Large intestine (tissue), 3 donors: Measurements from ENCODE around the gene TNFAIP8. TPM values are rescaled to one million over a fixed set of nuclear protein-coding genes. Genes with fewer than 3 reads are reported as not detected.

Experiments used
- DNase-seq, 2 donors: peaks; one replicate each; pipeline versions ENCODE4 v3.0.0 to v3.0.0-alpha.2; 2013
- H3K27ac ChIP-seq: one replicate; pipeline ENCODE4 v1.5.1; 2013; ENCODE audit warnings: low read length
- H3K27me3 ChIP-seq: 2 replicates; pipeline ENCODE4 v1.6.1; 2013; ENCODE audit warnings: low read length; ENCODE audit not compliant: control insufficient read depth, insufficient read depth
- H3K36me3 ChIP-seq: 2 replicates; pipeline ENCODE4 v1.6.1; 2013; ENCODE audit warnings: low read length; ENCODE audit not compliant: control insufficient read depth, insufficient read depth
- H3K4me1 ChIP-seq: one replicate; pipeline ENCODE4 v1.6.1; 2013; ENCODE audit warnings: low read length; ENCODE audit not compliant: control insufficient read depth, insufficient read depth
- H3K4me3 ChIP-seq: one replicate; pipeline ENCODE4 v1.5.1; 2013; ENCODE audit warnings: low read length
- H3K9me3 ChIP-seq: one replicate; pipeline ENCODE4 v1.6.1; 2013; ENCODE audit warnings: mild to moderate bottlenecking, low read depth, low read length, moderate library complexity; ENCODE audit not compliant: control insufficient read depth
- WGBS: methylation state at CpG from one replicate; pipeline ENCODE4 v1.1.5; 2013; ENCODE audit warnings: low lambda C conversion rate; ENCODE audit not compliant: insufficient coverage; 5-methylcytosine and 5-hydroxymethylcytosine counted together
- polyA plus RNA-seq: library from polyadenylated mRNA; unstranded; fragments of 120-200 nt; gene quantifications from one replicate; pipeline ENCODE4 v1.2.1, GENCODE V29; 2013

Gene TNFAIP8
- polyA plus RNA-seq, 1 donor, result 17.1 TPM

GRCh38 chr5:119327018-119327417, 28.8 kb upstream of the TNFAIP8 start:
- no peak for DNase-seq
- no CpG with 5 or more reads among the region's 5 CpGs for WGBS
- no peak overlapping the region for H3K4me3 ChIP-seq
- no peaks in the 10 kb centered on the region for H3K36me3 ChIP-seq
- no peaks in the 10 kb centered on the region for H3K27me3 ChIP-seq
- H3K9me3 ChIP-seq, result no peaks in the 10 kb centered on the region
- H3K27ac ChIP-seq, result no peak overlapping the region
- H3K4me1 ChIP-seq, result peaks cover 7% of the 10 kb centered on the region

GRCh38 chr5:119328753-119329602, 26.8 kb upstream of the TNFAIP8 start:
- 88% methylated on average over 3 of the region's 10 CpGs for WGBS
- Histone ChIP-seq H3K4me1 (peaks cover 7% of the 10 kb centered on the region), H3K9me3 (no peaks in the 10 kb centered on the region), H3K36me3 (no peaks in the 10 kb centered on the region), H3K4me3 (no peak overlapping the region), H3K27me3 (no peaks in the 10 kb centered on the region), H3K27ac (no peak overlapping the region)
- DNase-seq, result no peak

GRCh38 chr5:119329666-119330065, 26.2 kb upstream of the TNFAIP8 start:
- Histone ChIP-seq H3K27ac (no peak overlapping the region), H3K9me3 (no peaks in the 10 kb centered on the region), H3K27me3 (no peaks in the 10 kb centered on the region), H3K4me1 (peaks cover 7% of the 10 kb centered on the region), H3K4me3 (no peak overlapping the region), H3K36me3 (no peaks in the 10 kb centered on the region)
- no CpG with 5 or more reads among the region's 6 CpGs for WGBS
- no peak for DNase-seq

GRCh38 chr5:119330367-119331183, 25.2 kb upstream of the TNFAIP8 start:
- no peak overlapping the region for H3K4me3 ChIP-seq
- peaks cover 3% of the 10 kb centered on the region for H3K4me1 ChIP-seq
- no CpG with 5 or more reads among the region's 9 CpGs for WGBS
- no peaks in the 10 kb centered on the region for H3K9me3 ChIP-seq
- no peaks in the 10 kb centered on the region for H3K27me3 ChIP-seq
- no peak overlapping the region for H3K27ac ChIP-seq
- H3K36me3 ChIP-seq, result no peaks in the 10 kb centered on the region
- no peak for DNase-seq

GRCh38 chr5:119331566-119332095, 24.2 kb upstream of the TNFAIP8 start:
- Histone ChIP-seq H3K36me3 (no peaks in the 10 kb centered on the region), H3K4me1 (peaks cover 3% of the 10 kb centered on the region), H3K27me3 (no peaks in the 10 kb centered on the region), H3K27ac (no peak overlapping the region), H3K9me3 (no peaks in the 10 kb centered on the region), H3K4me3 (no peak overlapping the region)
- WGBS, result 90% methylated on average over 1 of the region's 3 CpGs
- no peak for DNase-seq

GRCh38 chr5:119332208-119332607, 23.6 kb upstream of the TNFAIP8 start:
- Histone ChIP-seq H3K27ac (no peak overlapping the region), H3K9me3 (no peaks in the 10 kb centered on the region), H3K27me3 (no peaks in the 10 kb centered on the region), H3K4me1 (peaks cover 3% of the 10 kb centered on the region), H3K36me3 (no peaks in the 10 kb centered on the region), H3K4me3 (no peak overlapping the region)
- no CpG with 5 or more reads among the region's 4 CpGs for WGBS
- no peak for DNase-seq

- Histone ChIP-seq H3K27me3 (no peaks in the 10 kb centered on the region), H3K27ac (no peak overlapping the region), H3K9me3 (no peaks in the 10 kb centered on the region), H3K4me1 (peaks cover 3% of the 10 kb centered on the region), H3K36me3 (no peaks in the 10 kb centered on the region), H3K4me3 (no peak overlapping the region)
- DNase-seq, result no peak
- WGBS, result 100% methylated on average over 2 of the region's 4 CpGs
Observed at GRCh38 chr5:119332978-119333401, 22.8 kb upstream of the TNFAIP8 start.

- DNase-seq, result no peak
- Histone ChIP-seq H3K4me3 (no peak overlapping the region), H3K27me3 (no peaks in the 10 kb centered on the region), H3K27ac (no peak overlapping the region), H3K36me3 (no peaks in the 10 kb centered on the region), H3K9me3 (no peaks in the 10 kb centered on the region), H3K4me1 (peaks cover 3% of the 10 kb centered on the region)
- WGBS, result 100% methylated on average over 1 of the region's 5 CpGs
Observed at GRCh38 chr5:119333421-119333851, 22.4 kb upstream of the TNFAIP8 start.

GRCh38 chr5:119335261-119335677, 20.6 kb upstream of the TNFAIP8 start:
- no peak overlapping the region for H3K4me3 ChIP-seq
- H3K27ac ChIP-seq, result no peak overlapping the region

GRCh38 chr5:119336262-119336661, 19.6 kb upstream of the TNFAIP8 start:
- no peaks in the 10 kb centered on the region for H3K9me3 ChIP-seq
- H3K27ac ChIP-seq, result no peak overlapping the region
- DNase-seq, result no peak
- no CpG with 5 or more reads among the region's 1 CpG for WGBS
- H3K4me1 ChIP-seq, result no peaks in the 10 kb centered on the region
- no peaks in the 10 kb centered on the region for H3K27me3 ChIP-seq
- no peak overlapping the region for H3K4me3 ChIP-seq
- H3K36me3 ChIP-seq, result no peaks in the 10 kb centered on the region

More at GRCh38 chr5:119335261-119335677, 20.6 kb upstream of the TNFAIP8 start:
- no peak for DNase-seq
- no peaks in the 10 kb centered on the region for H3K4me1 ChIP-seq
- H3K9me3 ChIP-seq, result no peaks in the 10 kb centered on the region
- no CpG with 5 or more reads among the region's 4 CpGs for WGBS
- H3K36me3 ChIP-seq, result no peaks in the 10 kb centered on the region
- no peaks in the 10 kb centered on the region for H3K27me3 ChIP-seq
